ENCODE results near the gene GLB1L. TPM values are rescaled to one million over a fixed set of nuclear protein-coding genes. Genes with fewer than 3 reads are reported as not detected.

The GLB1L gene
- total RNA-seq, 1 experiment from 2014 or later, result 12.3 TPM

- no peak for DNase-seq (ENCODE audit: low read depth)
Observed at GRCh38 chr2:219225350-219225749, 19.9 kb downstream of the GLB1L start.

- no peak for DNase-seq (ENCODE audit: low read depth)
Observed at GRCh38 chr2:219223831-219224610, 21.2 kb downstream of the GLB1L start.

GRCh38 chr2:219221957-219222518, 23.2 kb downstream of the GLB1L start:
- peak; percentile 5 for DNase-seq (ENCODE audit: low read depth)

- no peak for DNase-seq (ENCODE audit: low read depth)
Observed at GRCh38 chr2:219220652-219221402, 24.4 kb downstream of the GLB1L start.

DNA sequence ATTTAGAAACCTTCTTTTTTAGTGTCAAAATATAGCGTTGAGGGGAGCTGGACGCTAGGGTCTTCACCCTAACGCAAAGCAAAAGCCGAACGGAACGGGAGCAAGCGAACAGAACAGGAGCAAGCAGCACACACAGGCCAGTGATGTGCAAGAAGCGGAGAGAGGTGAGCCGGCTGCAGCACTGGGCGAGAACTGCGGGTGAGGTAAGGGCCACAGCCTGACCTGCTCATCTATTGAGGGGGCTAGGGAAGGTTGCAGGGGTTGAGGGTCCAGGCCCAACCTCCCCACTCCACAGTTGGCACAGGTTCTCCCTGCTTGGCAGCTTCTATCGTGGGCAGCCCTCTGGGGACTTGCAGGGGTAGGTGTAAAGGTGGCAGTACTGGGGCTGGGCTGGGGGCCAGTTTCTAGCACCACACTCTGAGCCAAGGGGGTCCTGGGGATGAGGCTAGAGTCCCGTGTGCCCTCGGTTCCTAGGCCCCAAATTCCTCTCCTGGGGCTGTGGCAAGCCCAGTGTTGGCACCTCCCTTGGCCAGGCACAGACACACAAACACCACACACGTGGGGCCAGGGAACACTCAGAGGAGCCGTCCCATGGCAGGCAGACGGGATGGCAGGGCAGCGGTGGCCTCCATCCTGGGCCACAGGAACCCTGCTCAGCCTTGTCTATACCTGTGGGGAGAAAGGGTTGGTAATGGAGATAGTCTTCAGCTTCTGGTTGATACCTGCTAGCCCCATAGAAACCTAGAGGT, 25.3 kb downstream of the GLB1L start:
- DNase-seq (ENCODE audit: low read depth), result no peak

DNA sequence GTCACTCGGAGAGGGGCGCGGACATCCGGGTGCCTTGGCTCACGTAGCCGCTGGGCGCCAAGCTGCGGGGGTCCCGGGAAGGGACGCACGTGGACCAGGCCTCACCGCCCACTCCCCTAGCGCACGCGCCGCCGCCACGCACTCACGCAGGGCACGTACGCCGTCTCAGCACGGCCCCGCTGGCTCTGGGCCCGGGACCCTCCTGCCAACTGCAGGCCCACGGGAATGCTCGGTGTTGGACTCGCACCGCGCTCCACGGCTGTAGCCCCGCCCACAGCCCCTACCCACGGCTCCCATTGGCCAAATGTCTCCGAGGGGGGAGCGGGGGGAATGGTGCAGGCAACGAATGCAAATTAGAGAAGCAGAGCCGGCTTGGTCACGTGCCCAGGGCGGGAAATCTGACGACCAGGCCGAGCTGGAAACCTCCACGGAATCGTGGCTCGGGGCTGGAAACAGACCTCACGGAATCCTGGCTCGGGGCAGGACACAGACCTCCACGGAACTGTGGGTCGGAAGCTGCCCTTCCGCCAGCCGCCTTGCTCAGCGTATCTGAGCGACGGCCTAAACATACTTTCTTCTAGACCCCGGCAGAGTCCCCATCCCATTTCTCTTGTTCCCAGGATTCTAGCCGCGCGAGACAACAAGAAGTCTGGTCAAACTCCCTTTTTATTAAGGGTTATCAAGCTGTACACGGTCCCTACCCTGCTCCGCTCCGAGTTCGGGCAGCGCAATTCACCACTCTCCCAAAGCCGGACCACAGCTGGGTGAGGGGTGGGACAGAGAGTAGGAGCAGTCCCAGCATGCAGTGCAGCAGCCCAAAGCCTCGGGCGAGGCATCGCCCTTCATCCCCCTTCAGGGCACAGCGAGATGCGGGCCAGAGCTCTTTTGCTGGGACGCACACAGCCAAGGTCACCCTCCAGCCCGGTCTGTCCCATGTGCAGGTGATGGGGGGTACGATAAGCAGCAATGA, 26.2 kb downstream of the GLB1L start, which contains the start of gene ABCB6:
ABCB6 (minus strand) TSS at position 227 of the 970 bp plus-strand sequence. CDS start 285 bp downstream, outside the sequence.
- DNase-seq (ENCODE audit: low read depth), result peak; percentile 94

DNA sequence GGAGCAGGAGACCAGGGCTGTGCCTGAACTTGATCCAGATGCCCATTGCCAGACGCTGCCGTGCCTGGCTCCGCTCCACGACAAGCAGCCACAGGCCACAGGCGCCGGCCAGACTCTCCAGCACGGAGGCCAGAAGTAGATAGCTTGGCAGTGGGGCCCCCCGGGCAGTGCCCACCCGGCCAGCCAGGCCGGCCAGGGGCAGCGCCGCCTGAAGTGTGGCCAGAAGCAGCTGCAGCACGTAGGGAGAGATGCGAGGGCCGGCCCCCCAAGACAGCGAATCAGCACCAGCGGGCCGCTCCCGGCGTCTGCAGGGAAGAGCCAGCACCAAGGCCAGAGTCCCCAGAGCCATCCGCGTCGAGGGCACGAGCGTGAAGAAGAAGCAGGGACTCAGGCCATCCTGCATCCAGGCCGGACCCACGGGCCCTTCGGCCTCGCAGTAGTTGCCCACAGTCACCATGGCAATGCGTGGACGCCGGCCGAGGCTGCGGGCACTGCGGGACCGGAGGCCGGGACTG, 27.0 kb downstream of the GLB1L start:
- DNase-seq (ENCODE audit: low read depth), result peak; percentile 77

DNA sequence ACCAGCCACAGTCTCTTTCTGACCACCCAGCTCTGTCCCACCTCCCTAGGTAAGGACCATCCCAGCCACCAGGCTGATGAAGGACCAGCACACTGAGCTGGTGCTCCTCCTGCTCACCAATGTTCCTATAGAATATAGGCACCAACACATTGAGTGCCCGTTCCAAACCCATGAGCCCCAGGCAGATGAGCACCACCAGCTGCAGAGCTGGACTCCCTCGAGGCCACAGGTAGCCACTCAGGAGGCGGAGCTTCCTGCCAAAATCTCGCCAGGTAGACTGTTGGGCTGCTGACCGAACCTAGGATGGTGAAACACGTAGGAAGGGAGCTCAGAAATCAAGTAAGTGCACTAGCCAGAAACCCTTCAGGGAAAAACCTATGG, 28.7 kb downstream of the GLB1L start:
- DNase-seq (ENCODE audit: low read depth), result no peak

DNA sequence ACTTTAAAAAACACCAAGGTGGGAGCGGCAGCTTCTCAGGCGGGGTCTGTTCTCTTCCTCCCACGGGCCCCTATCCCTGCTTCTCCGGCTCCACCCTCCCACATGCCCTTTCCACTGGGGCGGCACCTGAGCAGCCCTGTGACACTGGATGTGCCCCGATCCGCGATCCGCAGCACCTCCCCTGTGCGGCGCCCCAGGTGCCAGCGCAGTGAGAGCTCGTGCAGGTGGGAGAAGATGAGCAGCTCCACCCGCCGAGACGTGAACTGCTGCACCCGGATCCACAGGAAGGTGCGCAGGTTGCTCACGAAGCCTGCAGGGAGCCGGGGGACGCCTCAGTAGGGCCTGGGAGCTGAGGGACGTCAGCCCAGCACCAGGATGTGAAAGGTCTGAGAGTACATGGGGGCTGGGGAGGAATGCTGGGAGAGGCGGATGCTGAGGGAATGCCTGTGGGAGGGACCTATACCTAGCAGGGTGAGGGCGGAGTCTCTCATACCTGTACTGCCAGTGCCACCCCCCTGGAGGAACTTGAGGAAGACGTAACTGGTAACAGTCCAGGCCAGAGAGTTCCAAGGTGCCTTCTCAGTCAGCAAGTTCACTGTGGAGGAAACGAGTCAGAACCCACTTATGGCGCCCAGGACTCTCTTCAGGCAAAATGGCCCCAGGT, 29.2 kb downstream of the GLB1L start:
- no peak for DNase-seq (ENCODE audit: low read depth)

DNA sequence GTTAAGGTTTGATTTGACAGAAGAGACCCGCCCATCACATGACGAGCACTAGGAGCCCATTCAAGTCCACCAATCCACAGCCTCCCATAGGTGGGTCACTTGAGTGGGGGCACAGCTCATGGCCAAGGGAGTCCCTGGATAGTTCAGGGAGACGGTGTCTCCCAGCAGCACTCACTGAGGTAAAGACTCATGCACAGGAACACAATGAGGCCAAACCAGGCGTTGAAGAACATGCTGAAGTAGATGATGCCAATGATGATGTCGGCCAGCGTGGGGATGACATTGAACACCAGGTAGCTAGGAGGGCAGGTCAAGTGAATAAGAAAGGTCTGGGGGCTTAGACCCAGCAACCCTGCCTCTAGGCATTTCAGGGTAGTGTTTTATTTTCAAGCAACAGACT, 30.5 kb downstream of the GLB1L start:
- DNase-seq (ENCODE audit: low read depth), result no peak

DNA sequence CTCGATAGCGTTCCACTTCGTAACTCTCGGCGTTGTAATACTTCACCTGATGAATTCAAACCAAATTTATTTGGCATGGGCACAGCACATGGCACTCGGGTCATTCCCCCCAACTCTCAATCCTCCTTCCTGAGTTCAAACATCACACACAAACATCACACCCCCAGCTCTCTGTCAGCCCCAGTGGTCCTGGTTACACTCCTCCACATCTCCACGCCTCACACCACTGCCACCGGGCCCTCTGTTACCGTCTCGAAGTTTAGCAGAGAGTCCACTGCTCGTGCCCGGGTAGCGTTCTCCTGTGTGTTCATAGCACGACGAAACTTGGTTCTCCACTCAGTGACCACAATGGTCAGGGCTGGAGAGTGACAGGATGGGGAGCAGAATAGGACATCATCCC, 31.1 kb downstream of the GLB1L start:
- no peak for DNase-seq (ENCODE audit: low read depth)

DNA sequence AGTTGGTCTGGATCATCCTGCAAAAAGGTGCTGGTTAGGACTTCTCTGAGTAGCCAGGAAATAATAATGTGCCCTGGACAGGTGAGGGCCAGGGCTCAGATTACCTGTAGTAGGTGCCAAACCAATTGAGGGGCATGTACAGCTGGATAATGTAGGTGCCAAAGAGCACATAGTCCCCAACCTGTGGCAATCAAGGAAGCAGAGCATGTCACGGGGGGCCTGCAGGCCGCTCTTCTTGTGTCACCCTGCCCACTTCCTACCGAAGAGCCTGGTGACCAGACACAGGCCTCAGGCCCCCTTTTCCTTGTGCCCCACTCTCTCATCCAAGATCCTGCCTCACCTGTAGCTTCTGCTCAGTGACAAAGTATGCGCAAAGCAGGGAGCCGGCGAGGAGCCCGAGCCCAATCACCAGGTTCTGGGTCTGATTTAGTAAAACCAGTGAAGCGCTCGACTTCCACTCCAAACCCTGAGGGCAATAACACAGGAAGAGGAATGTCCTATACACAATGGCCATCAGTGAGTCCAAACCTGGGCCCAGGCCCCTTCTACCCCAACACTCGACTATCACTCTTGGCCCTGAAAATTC, 31.7 kb downstream of the GLB1L start:
- no peak for DNase-seq (ENCODE audit: low read depth)

GRCh38 chr2:219213026-219213415, 32.2 kb downstream of the GLB1L start:
- DNase-seq (ENCODE audit: low read depth), result no peak

DNA sequence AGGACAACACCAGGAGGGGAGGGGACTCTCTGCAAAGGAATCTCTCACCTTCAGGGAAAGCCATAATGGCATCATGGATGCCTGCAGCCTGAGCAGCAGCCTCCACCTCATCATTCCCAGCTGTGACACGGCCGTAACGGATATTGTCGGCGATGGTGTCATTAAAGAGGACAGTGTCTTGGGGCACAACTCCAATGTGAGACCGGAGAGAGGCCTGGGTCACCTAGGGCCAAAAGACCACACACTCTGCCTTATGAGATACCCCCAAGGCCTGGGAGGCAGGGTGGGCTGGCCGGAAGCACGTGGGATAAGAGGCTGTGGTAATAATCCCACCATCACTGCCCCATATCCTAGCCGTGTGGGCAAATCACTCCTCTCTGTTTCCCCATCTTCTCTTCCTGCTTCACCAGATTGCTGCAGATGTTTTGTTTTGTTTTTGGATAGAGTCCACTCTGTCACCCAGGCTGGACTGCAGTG, 34.3 kb downstream of the GLB1L start:
- no peak for DNase-seq (ENCODE audit: low read depth)

DNA sequence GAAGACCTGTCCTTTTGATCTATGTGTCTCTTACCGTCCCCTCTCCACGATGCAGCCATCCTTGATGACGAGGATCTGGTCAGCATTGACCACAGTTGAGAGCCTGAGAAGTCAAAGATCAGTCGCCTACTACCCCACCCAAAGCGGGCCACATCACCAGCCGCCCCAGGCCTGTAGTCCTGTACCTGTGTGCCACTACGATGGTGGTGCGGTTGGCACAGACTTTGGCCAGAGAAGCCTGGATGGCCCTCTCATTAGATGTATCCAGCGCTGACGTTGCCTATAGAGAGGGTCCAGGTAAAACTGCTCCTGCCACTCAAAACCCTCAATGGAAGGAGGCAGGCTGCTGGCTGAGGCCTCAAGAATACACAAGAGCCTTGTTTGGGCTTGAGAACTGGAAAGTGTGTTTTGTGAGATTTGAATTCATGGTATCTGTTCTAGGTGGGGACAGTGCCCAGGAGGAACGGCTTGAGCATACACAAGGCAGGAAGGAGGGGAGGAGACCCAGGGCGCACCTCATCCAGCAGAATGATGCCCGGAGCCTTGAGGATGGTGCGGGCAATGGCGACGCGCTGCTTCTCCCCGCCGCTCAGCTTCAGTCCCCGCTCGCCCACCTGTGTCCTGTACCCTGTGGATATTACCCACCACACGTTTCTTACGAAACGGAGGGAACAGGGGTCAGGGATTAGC, 34.9 kb downstream of the GLB1L start:
- no peak for DNase-seq (ENCODE audit: low read depth)

DNA sequence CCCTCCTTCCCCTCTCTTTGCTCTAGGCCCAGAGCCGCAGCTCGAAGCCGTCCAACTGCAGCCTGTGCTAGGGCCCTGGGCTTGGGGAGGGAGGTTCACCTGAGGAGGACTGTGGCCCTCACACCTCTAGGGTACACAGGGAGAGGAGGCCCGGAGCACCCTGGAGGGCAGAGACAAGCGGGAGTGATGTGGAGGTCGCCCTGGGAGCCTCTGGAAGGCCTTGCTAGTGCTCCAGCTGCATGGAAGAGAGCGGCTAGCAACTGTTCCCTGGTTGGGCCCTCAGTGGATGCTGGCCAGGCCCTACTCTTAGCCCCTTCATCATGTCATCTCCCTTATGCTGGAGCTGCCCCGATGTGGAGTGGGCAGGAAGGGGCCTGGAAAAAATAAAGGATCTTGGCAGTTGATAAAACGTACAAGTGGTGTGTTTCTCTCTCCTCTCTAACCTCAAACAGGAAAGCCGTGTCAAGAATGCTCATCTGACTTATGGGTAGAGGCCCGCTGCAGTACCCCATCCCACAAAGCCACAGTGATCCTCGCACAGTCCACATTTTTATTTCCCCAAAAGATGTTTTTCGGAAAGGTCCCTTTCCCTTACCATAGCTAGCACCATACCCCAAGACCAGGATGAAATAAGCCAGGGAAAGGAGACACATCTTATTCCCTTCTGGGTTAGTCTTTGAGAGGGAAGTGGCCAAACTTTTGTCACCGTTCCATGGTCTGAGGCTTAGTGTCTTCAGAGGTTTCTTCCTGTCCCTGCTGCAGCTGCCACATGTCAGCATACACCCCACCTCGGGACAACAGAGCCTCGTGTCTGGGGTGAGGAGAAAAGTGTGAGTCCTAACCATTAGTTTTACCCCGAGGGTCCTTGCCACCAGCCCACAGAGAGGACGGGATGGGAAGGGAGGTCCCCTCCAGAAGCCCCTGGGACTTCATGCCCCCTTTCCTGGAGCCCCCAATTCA, 35.7 kb downstream of the GLB1L start:
- no peak for DNase-seq (ENCODE audit: low read depth)
